BJ (cell line): Measurements from ENCODE around the gene PREP. TPM values are rescaled to one million over a fixed set of nuclear protein-coding genes. Genes with fewer than 3 reads are reported as not detected.

Experiments used
- CTCF ChIA-PET: fragments of 350-600 bp; formaldehyde crosslinking; extraction: SDS; loops from one replicate; lab custom pipeline; 2021; ENCODE audit warnings: antibody characterized with exemption, inconsistent platforms; lab: Yijun Ruan, JAX
- POLR2A ChIA-PET: fragments of 300-600 bp; sonication (Branson Sonifier 250); formaldehyde crosslinking; extraction: SDS; loops from one replicate; lab custom pipeline; 2021; ENCODE audit warnings: antibody characterized with exemption; lab: Charles Lee
- DNase-seq: peaks from one replicate; pipeline ENCODE4 v3.0.0-alpha.2; 2011; ENCODE audit warnings: low read depth
- H3K27me3 ChIP-seq: 2 replicates; pipeline ENCODE4 v1.6.0; 2011; ENCODE audit warnings: low read length; ENCODE audit not compliant: control insufficient read depth, insufficient read depth
- H3K36me3 ChIP-seq: 2 replicates; pipeline ENCODE4 v1.5.1; 2011; ENCODE audit warnings: low read length; ENCODE audit not compliant: control insufficient read depth, insufficient read depth
- H3K4me3 ChIP-seq: 2 replicates; pipeline ENCODE4 v1.5.1; 2011; ENCODE audit warnings: low read depth, mild to moderate bottlenecking, control low read depth, low read length
- CTCF ChIP-seq: IDR thresholded peaks from 2 replicates; pipeline ENCODE4 v1.5.1; 2011; ENCODE audit warnings: low read depth, mild to moderate bottlenecking, control low read depth, inconsistent platforms, low read length, moderate library complexity; ENCODE audit not compliant: insufficient read depth
- polyA plus RNA-seq: library from polyadenylated mRNA; depleted of rRNA; stranded (reverse); fragments of >200 nt; gene quantifications from 2 replicates; pipeline ENCODE4 v1.2.3, GENCODE V29; 2011

The PREP gene
- polyA plus RNA-seq, 1 experiment = 10.8 TPM

DNA sequence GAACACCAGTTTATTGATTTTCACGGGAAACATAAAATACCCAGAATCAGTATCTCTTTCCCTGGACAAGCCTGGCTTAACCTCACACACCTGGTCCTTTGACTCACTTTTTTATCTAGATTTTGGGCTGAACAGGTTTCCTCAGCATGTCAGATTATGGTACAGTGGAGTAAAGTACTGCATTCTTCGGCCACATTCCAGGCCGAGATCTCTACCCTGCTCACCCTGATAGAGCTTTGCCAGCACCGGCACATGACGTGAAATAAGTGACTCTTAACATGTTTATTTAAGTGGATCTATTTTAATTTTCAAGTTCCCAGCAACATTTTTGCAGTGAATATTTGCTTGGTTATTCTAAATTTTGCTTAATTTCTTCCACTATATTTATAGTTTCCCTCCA lies 144.1 kb downstream of the PREP start:
- no peak for TF ChIP-seq CTCF
- ChIA-PET POLR2A (no interaction called here), CTCF (no interaction called here)
- no peak for DNase-seq
- Histone ChIP-seq H3K4me3 (no peak overlapping the region), H3K27me3 (peaks cover 2% of the 10 kb centered on the region; the same call in 1 of the 2 replicates), H3K36me3 (no peaks in the 10 kb centered on the region)

DNA sequence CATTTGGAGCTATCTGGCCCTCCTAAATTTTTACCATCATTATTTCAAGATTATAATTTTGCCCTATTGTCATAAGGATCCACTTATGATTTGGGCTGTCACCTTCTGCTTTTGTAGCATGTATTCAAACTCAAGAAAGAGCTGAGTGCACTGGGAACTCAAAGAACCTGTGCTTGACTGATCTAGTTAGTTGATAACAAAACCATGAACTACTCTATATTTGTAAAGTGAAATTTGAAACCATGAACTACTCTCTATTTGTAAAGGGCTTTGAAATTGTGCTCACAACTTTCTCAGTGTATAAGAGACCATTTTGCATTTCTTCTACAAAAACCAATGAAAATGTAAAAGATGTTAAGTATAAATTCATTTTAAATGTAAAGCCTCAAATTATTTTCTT lies 145.5 kb downstream of the PREP start:
- TF ChIP-seq CTCF = no peak
- DNase-seq = no peak
- ChIA-PET CTCF (interaction anchor here (0.6 to 1.4 kb wide), 3 partner anchors 19 to 37 kb away, joined by 3 read pairs; no protein-coding TSS in a partner anchor), POLR2A (no interaction called here)
- peaks cover 2% of the 10 kb centered on the region; the same call in 1 of the 2 replicates for H3K27me3 ChIP-seq
- no peaks in the 10 kb centered on the region for H3K36me3 ChIP-seq
- no peak overlapping the region for H3K4me3 ChIP-seq

DNA sequence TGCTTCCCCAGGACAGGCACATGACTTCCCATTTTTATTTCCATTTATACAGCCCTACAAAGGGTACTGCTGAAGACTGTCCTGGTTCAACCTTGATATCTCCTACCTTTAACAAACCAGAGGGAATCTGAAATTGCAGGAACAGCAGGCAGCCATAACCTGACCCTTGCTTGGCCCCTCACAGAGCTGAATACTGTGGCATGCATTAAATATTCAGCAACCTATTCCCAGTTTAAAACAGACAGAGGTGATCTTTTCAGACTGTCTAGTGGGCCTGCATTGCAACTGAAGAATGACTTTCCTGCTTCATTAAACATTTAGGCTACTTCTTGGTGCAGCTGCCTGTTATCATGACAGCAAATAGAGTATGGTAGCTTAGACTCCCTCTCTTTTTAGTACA lies 146.3 kb downstream of the PREP start:
- CTCF ChIA-PET = interaction anchor here (1.4 kb wide), 1 partner anchor 21 kb away, joined by 3 read pairs; no protein-coding TSS in a partner anchor
- POLR2A ChIA-PET = no interaction called here
- DNase-seq = no peak
- H3K27me3 ChIP-seq = peaks cover 2% of the 10 kb centered on the region; the same call in 1 of the 2 replicates
- no peaks in the 10 kb centered on the region for H3K36me3 ChIP-seq
- H3K4me3 ChIP-seq = no peak overlapping the region
- no peak for TF ChIP-seq CTCF

- no peak overlapping the region for H3K4me3 ChIP-seq
- no peaks in the 10 kb centered on the region for H3K36me3 ChIP-seq
- H3K27me3 ChIP-seq = no peaks in the 10 kb centered on the region
- ChIA-PET CTCF (no interaction called here), POLR2A (no interaction called here)
- TF ChIP-seq CTCF = no peak
- no peak for DNase-seq
Measured at GRCh38 chr6:105253787-105254186, 149.1 kb downstream of the PREP start.

DNA sequence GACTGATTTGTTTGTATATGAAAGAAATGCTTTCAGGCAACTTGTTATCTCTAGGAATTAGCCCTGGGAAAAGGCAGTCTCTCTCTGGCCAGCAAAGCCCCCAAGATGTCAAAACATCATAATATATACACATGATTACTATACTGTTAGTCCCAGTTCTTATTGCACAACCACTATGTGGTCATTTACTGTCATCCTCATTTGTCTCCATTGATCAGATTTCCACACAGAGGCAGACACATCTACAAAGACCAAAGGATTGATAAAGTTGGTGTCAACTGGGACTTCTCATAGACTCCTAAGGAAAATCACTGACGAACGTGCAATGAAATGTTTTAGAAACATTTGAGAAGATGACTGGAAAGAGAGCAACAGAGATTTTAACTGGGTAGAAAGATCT lies 151.2 kb downstream of the PREP start:
- POLR2A ChIA-PET = no interaction called here
- H3K36me3 ChIP-seq = no peaks in the 10 kb centered on the region
- CTCF ChIA-PET = no interaction called here
- no peak for DNase-seq
- TF ChIP-seq CTCF = no peak
- H3K27me3 ChIP-seq = no peaks in the 10 kb centered on the region
- H3K4me3 ChIP-seq = no peak overlapping the region
